Left lung (tissue), 10 donors: ENCODE data around the gene TIPARP. TPM values are rescaled to one million over a fixed set of nuclear protein-coding genes. Genes with fewer than 3 reads are reported as not detected.
A peak's percentile ranks its signal among the peaks of the same experiment; 100 is the strongest.

ENCODE experiments used
- ATAC-seq: fragments of 200-7000 bp; cut with Tn5 transposase; one replicate; pipeline ENCODE4 v1.9.1; 2020; ENCODE audit warnings: moderate library complexity
- DNase-seq, 4 donors: peaks; one replicate each; pipeline ENCODE4 v3.0.0-alpha.2; 2013 to 2020
- H3K27ac ChIP-seq, 2 donors: fragments of 200-600 bp; sonication (generic) in 1 of 2; one replicate each; pipeline versions ENCODE4 v1.5.0 to v1.8.0; 2020 to 2021
- H3K27me3 ChIP-seq, 2 donors: fragments of 200-600 bp; sonication (generic) in 1 of 2; one replicate each; pipeline versions ENCODE4 v1.5.0 to v1.8.0; 2020 to 2021
- H3K36me3 ChIP-seq, 2 donors: fragments of 200-600 bp; sonication (generic) in 1 of 2; one replicate each; pipeline versions ENCODE4 v1.5.0 to v1.8.0; 2020 to 2021
- H3K4me1 ChIP-seq, 2 donors: fragments of 200-600 bp; one replicate each; pipeline ENCODE4 v1.8.0; 2021
- H3K4me3 ChIP-seq, 2 donors: fragments of 200-600 bp; sonication (generic) in 1 of 2; one replicate each; pipeline versions ENCODE4 v1.5.0 to v1.8.0; 2020 to 2021; ENCODE audit warnings: mild to moderate bottlenecking in 1 of 2
- H3K9me3 ChIP-seq, 2 donors: fragments of 200-600 bp; sonication (generic) in 1 of 2; one replicate each; pipeline versions ENCODE4 v1.5.0 to v1.8.0; 2020 to 2021
- CTCF ChIP-seq, 2 donors: fragments of 200-600 bp; sonication (generic) in 1 of 2; IDR thresholded peaks; one replicate each; pipeline versions ENCODE4 v1.5.0 to v1.8.0; 2021; ENCODE audit warnings: antibody characterized with exemption in 2 of 2
- intact Hi-C, 2 donors: fragments of 100-400 bp; cut with DNase I; formaldehyde crosslinking; loops; one replicate each; pipeline versions ENCODE4 v1.11.2 to v1.14.2; 2022
- polyA plus RNA-seq, 6 donors: library from polyadenylated mRNA; unstranded; fragments of 120-200 nt; gene quantifications; one replicate each; pipeline ENCODE4 v1.2.1, GENCODE V29; 2013; ENCODE audit not compliant: insufficient read length in 6 of 6
- total RNA-seq, 2 donors: library from RNA; stranded (reverse); fragmentation: NEBNext Ultra II Directional; extraction: Animal tissue kit (Norgen Biotek cat#: 25700); gene quantifications; one replicate each; pipeline ENCODE4 v1.2.1, GENCODE V29; 2021
- donor health status: DM: no; HTN: yes; CAD: no.
- donor health status: DM: no; HTN: no; CAD: no.

TIPARP gene
- total and polyA plus RNA-seq, 8 donors: 21.0 to 49.5 (median 28.1) TPM

GRCh38 chr3:156628836-156629618 lies 45.4 kb upstream of the TIPARP start:
- no peak for TF ChIP-seq CTCF (IDR thresholded peaks at IDR 0.05)
- ATAC-seq: peak; percentile 42
- H3K4me1 ChIP-seq: peaks cover 3 to 7% of the 10 kb centered on the region in 2 donors
- H3K27ac ChIP-seq: peak overlapping the region; percentile 31 to 54
- DNase-seq: no peak
- H3K4me3 ChIP-seq: no peak overlapping the region
- no peaks in the 10 kb centered on the region for H3K9me3 ChIP-seq
- no peaks in the 10 kb centered on the region for H3K27me3 ChIP-seq
- no peaks in the 10 kb centered on the region for H3K36me3 ChIP-seq
- intact Hi-C loops: no loop called here

- no peak overlapping the region for H3K4me3 ChIP-seq
- H3K4me1 ChIP-seq: peaks cover 5 to 7% of the 10 kb centered on the region in 2 donors
- no peaks in the 10 kb centered on the region for H3K27me3 ChIP-seq
- no peaks in the 10 kb centered on the region for H3K9me3 ChIP-seq
- DNase-seq: no peak
- no peaks in the 10 kb centered on the region for H3K36me3 ChIP-seq
- H3K27ac ChIP-seq: peak overlapping the region in 1 of 2 donors; percentile 54
- no peak for TF ChIP-seq CTCF (IDR thresholded peaks at IDR 0.05)
- intact Hi-C loops: no loop called here
- ATAC-seq: no peak
These were observed 44.2 kb upstream of the TIPARP start for GRCh38 chr3:156630081-156630772.

GRCh38 chr3:156630773-156631093 lies 43.7 kb upstream of the TIPARP start:
- TF ChIP-seq CTCF (IDR thresholded peaks at IDR 0.05): no peak
- Histone ChIP-seq H3K4me1 (peaks cover 5 to 7% of the 10 kb centered on the region in 2 donors), H3K27ac (no peak overlapping the region), H3K36me3 (no peaks in the 10 kb centered on the region), H3K27me3 (no peaks in the 10 kb centered on the region), H3K4me3 (no peak overlapping the region), H3K9me3 (no peaks in the 10 kb centered on the region)
- ATAC-seq (no peak), DNase-seq (no peak)
- intact Hi-C loops: no loop called here

GRCh38 chr3:156631323-156631722 lies 43.1 kb upstream of the TIPARP start:
- Histone ChIP-seq H3K4me3 (no peak overlapping the region), H3K27me3 (no peaks in the 10 kb centered on the region), H3K9me3 (no peaks in the 10 kb centered on the region), H3K36me3 (no peaks in the 10 kb centered on the region), H3K27ac (no peak overlapping the region), H3K4me1 (peaks cover 5 to 7% of the 10 kb centered on the region in 2 donors)
- ATAC-seq (peak; percentile 32), DNase-seq (no peak)
- intact Hi-C loops: no loop called here
- no peak for TF ChIP-seq CTCF (IDR thresholded peaks at IDR 0.05)

GRCh38 chr3:156632601-156633000 lies 41.8 kb upstream of the TIPARP start:
- Histone ChIP-seq H3K36me3 (no peaks in the 10 kb centered on the region), H3K27ac (peak overlapping the region in 1 of 2 donors; percentile 37), H3K4me3 (no peak overlapping the region), H3K4me1 (peaks cover 5 to 10% of the 10 kb centered on the region in 2 donors), H3K27me3 (no peaks in the 10 kb centered on the region), H3K9me3 (no peaks in the 10 kb centered on the region)
- no peak for ATAC-seq
- DNase-seq: no peak
- intact Hi-C loops: no loop called here
- TF ChIP-seq CTCF (IDR thresholded peaks at IDR 0.05): no peak
